GM23338 (cell line): ENCODE measurements around the gene SLC23A2. TPM values are rescaled to one million over a fixed set of nuclear protein-coding genes. Genes with fewer than 3 reads are reported as not detected.

Source experiments
- ATAC-seq: fragments of 200-7000 bp; cut with Tn5 transposase; 3 replicates; pipeline ENCODE4 v1.9.1; 2020
- DNase-seq: peaks from one replicate; pipeline ENCODE4 v3.0.0-alpha.2; 2015; ENCODE audit warnings: low spot score
- H2AFZ ChIP-seq: fragments of 200-600 bp; sonication (generic); 2 replicates; pipeline ENCODE4 v1.8.0; 2016; ENCODE audit warnings: antibody characterized with exemption, mild to moderate bottlenecking, moderate library complexity
- H3F3A ChIP-seq: fragments of 200-600 bp; sonication (generic); replicated peaks from 2 replicates; pipeline ENCODE4 v1.8.0; 2017; ENCODE audit warnings: antibody characterized with exemption, mixed run types, low read depth
- H3K27ac ChIP-seq: fragments of 200-600 bp; sonication (generic); 2 replicates; pipeline ENCODE4 v1.6.1; 2016; ENCODE audit warnings: low read depth
- H3K27me3 ChIP-seq: fragments of 200-600 bp; sonication (generic); 2 replicates; pipeline ENCODE4 v1.8.0; 2016; ENCODE audit warnings: mild to moderate bottlenecking, mixed run types, moderate library complexity; ENCODE audit not compliant: insufficient read depth
- H3K36me3 ChIP-seq: fragments of 200-600 bp; sonication (generic); 2 replicates; pipeline ENCODE4 v1.8.0; 2016; ENCODE audit warnings: mild to moderate bottlenecking; ENCODE audit not compliant: insufficient read depth
- H3K4me1 ChIP-seq: fragments of 200-600 bp; sonication (generic); 2 replicates; pipeline ENCODE4 v1.8.0; 2016; ENCODE audit warnings: mild to moderate bottlenecking, moderate library complexity; ENCODE audit not compliant: insufficient read depth
- H3K4me2 ChIP-seq: fragments of 200-600 bp; sonication (generic); 2 replicates; pipeline ENCODE4 v1.7.1; 2017; ENCODE audit warnings: mixed run types
- H3K4me3 ChIP-seq: fragments of 200-600 bp; sonication (generic); 2 replicates; pipeline ENCODE4 v1.6.1; 2016; ENCODE audit warnings: mixed run types
- H3K79me2 ChIP-seq: fragments of 200-600 bp; sonication (generic); replicated peaks from 2 replicates; pipeline ENCODE4 v1.8.0; 2017; ENCODE audit warnings: mild to moderate bottlenecking; ENCODE audit not compliant: insufficient read depth
- H3K9me2 ChIP-seq: fragments of 200-600 bp; sonication (generic); 2 replicates; pipeline ENCODE4 v1.8.0; 2017; ENCODE audit not compliant: insufficient read depth
- H4K20me1 ChIP-seq: fragments of 200-600 bp; sonication (generic); replicated peaks from 2 replicates; pipeline ENCODE4 v1.8.0; 2017; ENCODE audit warnings: mild to moderate bottlenecking; ENCODE audit not compliant: insufficient read depth
- H3K27ac Mint-ChIP-seq: 2 replicates; pipeline ENCODE4 v1.8.0; 2020; ENCODE audit warnings: inconsistent platforms, mild to moderate bottlenecking, moderate library complexity, mixed read lengths
- H3K27me3 Mint-ChIP-seq: 3 replicates; pipeline ENCODE4 v1.8.0; 2022; ENCODE audit warnings: low read depth, mild to moderate bottlenecking, moderate library complexity, mixed read lengths, inconsistent platforms; ENCODE audit not compliant: insufficient read depth, poor library complexity
- H3K36me3 Mint-ChIP-seq: 3 replicates; pipeline ENCODE4 v1.8.0; 2021; ENCODE audit warnings: low read depth, mild to moderate bottlenecking, inconsistent platforms, moderate library complexity, mixed read lengths
- H3K4me1 Mint-ChIP-seq: 3 replicates; pipeline ENCODE4 v1.8.0; 2020; ENCODE audit warnings: mild to moderate bottlenecking, inconsistent platforms, mixed read lengths
- H3K4me3 Mint-ChIP-seq: 3 replicates; pipeline ENCODE4 v1.8.0; 2021; ENCODE audit warnings: moderate library complexity, mild to moderate bottlenecking, inconsistent platforms, mixed read lengths
- H3K9me3 Mint-ChIP-seq: 3 replicates; pipeline ENCODE4 v1.8.0; 2020; ENCODE audit warnings: moderate library complexity, mild to moderate bottlenecking, inconsistent platforms, mixed read lengths
- CREB1 ChIP-seq: fragments of 250-450 bp; sonication (Bioruptor Pico); IDR thresholded peaks from 2 replicates; pipeline ENCODE4 v1.5.0; 2020; ENCODE audit warnings: low read depth, mild to moderate bottlenecking, moderate library complexity
- CTCF ChIP-seq, 2 experiments: fragments of 200-600 bp in 1 of 2; sonication (generic) in 1 of 2; conservative IDR thresholded peaks; 2 replicates each; pipeline versions ENCODE4 v1.5.1 to v1.6.1; 2016 to 2017; ENCODE audit warnings: antibody characterized with exemption in 2 of 2, low read depth in 2 of 2, mild to moderate bottlenecking in 2 of 2, moderate library complexity in 1 of 2
- EZH2phosphoT487 ChIP-seq: fragments of 200-600 bp; sonication (generic); IDR thresholded peaks from one replicate; pipeline ENCODE4 v1.8.1; 2018; ENCODE audit warnings: antibody characterized with exemption; ENCODE audit not compliant: unreplicated experiment
- NANOG ChIP-seq: IDR thresholded peaks from 2 replicates; pipeline ENCODE4 v1.6.1; 2016; ENCODE audit warnings: antibody characterized with exemption, borderline replicate concordance
- POLR2AphosphoS5 ChIP-seq: IDR thresholded peaks from 2 replicates; pipeline ENCODE4 v1.6.1; 2016; ENCODE audit warnings: antibody characterized with exemption, low read depth
- ZNF114 ChIP-seq: fragments of 250-450 bp; sonication (Bioruptor Pico); IDR thresholded peaks from 2 replicates; pipeline ENCODE4 v1.5.0; 2020; ENCODE audit warnings: mild to moderate bottlenecking, moderate library complexity
- ZNF331 ChIP-seq: fragments of 250-450 bp; sonication (Bioruptor Pico); IDR thresholded peaks from 2 replicates; pipeline ENCODE4 v1.5.0; 2020; ENCODE audit warnings: low read depth, mild to moderate bottlenecking, moderate library complexity
- ZNF462 ChIP-seq: fragments of 250-450 bp; sonication (Bioruptor Pico); IDR thresholded peaks from 2 replicates; pipeline ENCODE4 v1.5.0; 2020; ENCODE audit warnings: mild to moderate bottlenecking, moderate library complexity
- polyA plus RNA-seq: library from polyadenylated mRNA; unstranded; fragments of >200 nt; fragmentation: Nextera tagmentation; extraction: Ambion mirVana; gene quantifications from 2 replicates; pipeline ENCODE4 v1.2.1, GENCODE V29; 2016
- total RNA-seq: library from RNA; depleted of rRNA; stranded (reverse); fragments of >200 nt; shearing (Covaris generic); gene quantifications from 2 replicates; pipeline ENCODE4 v1.2.3, GENCODE V29; 2014

The SLC23A2 gene
- total and polyA plus RNA-seq, 2 experiments from 2014 or later: 4.4 to 20.2 TPM

GRCh38 chr20:4950437-4950836, 50.9 kb downstream of the SLC23A2 start:
- peaks cover 23% of the 10 kb centered on the region for H3K4me1 Mint-ChIP-seq
- no peaks in the 10 kb centered on the region; the same call in 1 of the 2 replicates for H4K20me1 ChIP-seq
- H3K27ac ChIP-seq: no peak overlapping the region
- H3K4me3 ChIP-seq: no peak overlapping the region
- H3K27me3 Mint-ChIP-seq: no peaks in the 10 kb centered on the region
- DNase-seq (no peak), ATAC-seq (no peak)
- no peak for TF ChIP-seq CTCF (conservative IDR thresholded peaks at IDR 0.05; ENCODE audit: low read depth in 2 of 2)
- no peak for TF ChIP-seq NANOG
- TF ChIP-seq ZNF114: no peak
- no peaks in the 10 kb centered on the region for H3K9me3 Mint-ChIP-seq
- no peaks in the 10 kb centered on the region for H3K36me3 Mint-ChIP-seq
- no peaks in the 10 kb centered on the region for H3K27me3 ChIP-seq
- H2AFZ ChIP-seq: no peak overlapping the region
- H3K4me1 ChIP-seq: peaks cover 18% of the 10 kb centered on the region
- H3K27ac Mint-ChIP-seq: no peak overlapping the region
- H3K36me3 ChIP-seq: no peaks in the 10 kb centered on the region
- no peaks in the 10 kb centered on the region for H3K9me2 ChIP-seq
- H3K4me2 ChIP-seq: no peak overlapping the region
- no peaks in the 10 kb centered on the region for H3F3A ChIP-seq
- no peak overlapping the region for H3K4me3 Mint-ChIP-seq
- no peaks in the 10 kb centered on the region for H3K79me2 ChIP-seq

GRCh38 chr20:4949833-4950178, 51.5 kb downstream of the SLC23A2 start:
- H3K4me1 ChIP-seq: peaks cover 18% of the 10 kb centered on the region
- H3K4me2 ChIP-seq: no peak overlapping the region
- H3K79me2 ChIP-seq: no peaks in the 10 kb centered on the region
- Mint-ChIP-seq H3K27me3 (no peaks in the 10 kb centered on the region), H3K27ac (peak overlapping the region; percentile 35), H3K9me3 (no peaks in the 10 kb centered on the region), H3K4me3 (no peak overlapping the region), H3K4me1 (peaks cover 23% of the 10 kb centered on the region), H3K36me3 (no peaks in the 10 kb centered on the region)
- H4K20me1 ChIP-seq: no peaks in the 10 kb centered on the region; the same call in 1 of the 2 replicates
- no peak overlapping the region for H3K4me3 ChIP-seq
- TF ChIP-seq ZNF462 (CRISPR knock-in tag) (no peak), POLR2AphosphoS5 (no peak), ZNF114 (no peak), CREB1 (CRISPR knock-in tag) (no peak), ZNF331 (CRISPR knock-in tag) (no peak), EZH2phosphoT487 (no peak), CTCF (conservative IDR thresholded peaks at IDR 0.05; ENCODE audit: low read depth in 2 of 2) (peak; percentile 65)
- peak; percentile 74 for ATAC-seq
- H3K27me3 ChIP-seq: no peaks in the 10 kb centered on the region
- no peak overlapping the region for H3K27ac ChIP-seq
- no peaks in the 10 kb centered on the region for H3F3A ChIP-seq
- H2AFZ ChIP-seq: no peak overlapping the region
- DNase-seq: peak; percentile 62
- no peaks in the 10 kb centered on the region for H3K9me2 ChIP-seq
- no peaks in the 10 kb centered on the region for H3K36me3 ChIP-seq
